ENCODE results near the gene COMMD9.

The COMMD9 gene

GRCh38 chr11:36257351-36257750 is 31.9 kb downstream of the COMMD9 start:
- no peak for DNase-seq (ENCODE audit: low read depth)
- no peak for TF ChIP-seq CTCF (conservative IDR thresholded peaks at IDR 0.05; ENCODE audit: low read depth, low read length)
- H3K4me3 ChIP-seq (ENCODE audit: low read length) = no peak overlapping the region

GRCh38 chr11:36254713-36255112 is 34.5 kb downstream of the COMMD9 start:
- no peak overlapping the region for H3K4me3 ChIP-seq (ENCODE audit: low read length)
- DNase-seq (ENCODE audit: low read depth) = peak; percentile 85
- no peak for TF ChIP-seq CTCF (conservative IDR thresholded peaks at IDR 0.05; ENCODE audit: low read depth, low read length)

GRCh38 chr11:36253238-36253637 is 36.0 kb downstream of the COMMD9 start:
- DNase-seq (ENCODE audit: low read depth) = no peak
- H3K4me3 ChIP-seq (ENCODE audit: low read length) = no peak overlapping the region
- no peak for TF ChIP-seq CTCF (conservative IDR thresholded peaks at IDR 0.05; ENCODE audit: low read depth, low read length)

GRCh38 chr11:36251823-36252222 is 37.4 kb downstream of the COMMD9 start:
- no peak overlapping the region for H3K4me3 ChIP-seq (ENCODE audit: low read length)
- no peak for DNase-seq (ENCODE audit: low read depth)
- TF ChIP-seq CTCF (conservative IDR thresholded peaks at IDR 0.05; ENCODE audit: low read depth, low read length) = no peak

GRCh38 chr11:36249246-36249645 is 40.0 kb downstream of the COMMD9 start:
- no peak for TF ChIP-seq CTCF (conservative IDR thresholded peaks at IDR 0.05; ENCODE audit: low read depth, low read length)
- peak; percentile 56 for DNase-seq (ENCODE audit: low read depth)
- H3K4me3 ChIP-seq (ENCODE audit: low read length) = no peak overlapping the region

- no peak for TF ChIP-seq CTCF (conservative IDR thresholded peaks at IDR 0.05; ENCODE audit: low read depth, low read length)
- no peak overlapping the region for H3K4me3 ChIP-seq (ENCODE audit: low read length)
- DNase-seq (ENCODE audit: low read depth) = no peak
These were observed 40.8 kb downstream of the COMMD9 start for GRCh38 chr11:36248436-36248835.

GRCh38 chr11:36247493-36247892 is 41.7 kb downstream of the COMMD9 start:
- TF ChIP-seq CTCF (conservative IDR thresholded peaks at IDR 0.05; ENCODE audit: low read depth, low read length) = no peak
- DNase-seq (ENCODE audit: low read depth) = no peak
- no peak overlapping the region for H3K4me3 ChIP-seq (ENCODE audit: low read length)
